GM23338 (cell line): ENCODE measurements around the gene HK2.

Experiments
- CREB1 ChIP-seq: fragments of 250-450 bp; sonication (Bioruptor Pico); IDR thresholded peaks from 2 replicates; pipeline ENCODE4 v1.5.0; 2020; ENCODE audit warnings: low read depth, mild to moderate bottlenecking, moderate library complexity
- CTCF ChIP-seq, 2 experiments: fragments of 200-600 bp in 1 of 2; sonication (generic) in 1 of 2; conservative IDR thresholded peaks; 2 replicates each; pipeline versions ENCODE4 v1.5.1 to v1.6.1; 2016 to 2017; ENCODE audit warnings: antibody characterized with exemption in 2 of 2, low read depth in 2 of 2, mild to moderate bottlenecking in 2 of 2, moderate library complexity in 1 of 2
- EZH2 ChIP-seq: fragments of 200-600 bp; sonication (generic); IDR thresholded peaks from one replicate; pipeline ENCODE4 v1.8.0; 2017; ENCODE audit warnings: antibody characterized with exemption, mild to moderate bottlenecking, low read depth; ENCODE audit not compliant: unreplicated experiment
- EZH2phosphoT487 ChIP-seq: fragments of 200-600 bp; sonication (generic); IDR thresholded peaks from one replicate; pipeline ENCODE4 v1.8.1; 2018; ENCODE audit warnings: antibody characterized with exemption; ENCODE audit not compliant: unreplicated experiment
- JUNB ChIP-seq: IDR thresholded peaks from one replicate; pipeline ENCODE4 v1.6.1; 2016; ENCODE audit warnings: antibody characterized with exemption; ENCODE audit not compliant: unreplicated experiment
- NANOG ChIP-seq: IDR thresholded peaks from 2 replicates; pipeline ENCODE4 v1.6.1; 2016; ENCODE audit warnings: antibody characterized with exemption, borderline replicate concordance
- POLR2AphosphoS5 ChIP-seq: IDR thresholded peaks from 2 replicates; pipeline ENCODE4 v1.6.1; 2016; ENCODE audit warnings: antibody characterized with exemption, low read depth
- REST ChIP-seq: IDR thresholded peaks from one replicate; pipeline ENCODE4 v1.6.1; 2018; ENCODE audit warnings: antibody characterized with exemption; ENCODE audit not compliant: unreplicated experiment
- STAT1 ChIP-seq: IDR thresholded peaks from one replicate; pipeline ENCODE4 v1.6.1; 2016; ENCODE audit warnings: antibody characterized with exemption; ENCODE audit not compliant: unreplicated experiment
- ZNF331 ChIP-seq: fragments of 250-450 bp; sonication (Bioruptor Pico); IDR thresholded peaks from 2 replicates; pipeline ENCODE4 v1.5.0; 2020; ENCODE audit warnings: low read depth, mild to moderate bottlenecking, moderate library complexity
- ZNF462 ChIP-seq: fragments of 250-450 bp; sonication (Bioruptor Pico); IDR thresholded peaks from 2 replicates; pipeline ENCODE4 v1.5.0; 2020; ENCODE audit warnings: mild to moderate bottlenecking, moderate library complexity

- TF ChIP-seq CTCF (conservative IDR thresholded peaks at IDR 0.05; ENCODE audit: low read depth in 2 of 2) (no peak), CREB1 (CRISPR knock-in tag) (no peak), EZH2phosphoT487 (no peak), NANOG (no peak), ZNF462 (no peak), JUNB (no peak), EZH2 (no peak), POLR2AphosphoS5 (no peak), REST (no peak), STAT1 (no peak), ZNF331 (no peak)
Observed at GRCh38 chr2:74939919-74940812, 106.2 kb downstream of the HK2 start.
